NCI-H2029 treated with DMSO at 0.1 percent for 48 hours (cell line): ENCODE measurements around the gene PPP1R12A.
"Not testable (repeated sequence)": the region's sequence is repeated elsewhere in the genome, so short reads cannot be mapped to it uniquely, and the experiment has no call there.

Experiments
- DNase-seq: peaks from one replicate; lab custom pipeline; 2025; lab: John Stamatoyannopoulos, UW

Gene PPP1R12A

GRCh38 chr12:79891506-79892162, 43.3 kb downstream of the PPP1R12A start:
- DNase-seq: no peak

GRCh38 chr12:79887890-79888289, 47.0 kb downstream of the PPP1R12A start:
- no peak for DNase-seq

- DNase-seq: peak; percentile 73
Measured at GRCh38 chr12:79886917-79887519, 47.9 kb downstream of the PPP1R12A start.

- no peak for DNase-seq
Measured at GRCh38 chr12:79885911-79886490, 48.9 kb downstream of the PPP1R12A start.

GRCh38 chr12:79884401-79885006, 50.4 kb downstream of the PPP1R12A start:
- DNase-seq: no peak

GRCh38 chr12:79883216-79883615, 51.7 kb downstream of the PPP1R12A start:
- no peak for DNase-seq

- DNase-seq: no peak
Measured at GRCh38 chr12:79881351-79881750, 53.5 kb downstream of the PPP1R12A start.

GRCh38 chr12:79878506-79878905, 56.4 kb downstream of the PPP1R12A start:
- DNase-seq: not testable (repeated sequence)

GRCh38 chr12:79877246-79877645, 57.7 kb downstream of the PPP1R12A start:
- no peak for DNase-seq

- no peak for DNase-seq
Measured at GRCh38 chr12:79874665-79875064, 60.2 kb downstream of the PPP1R12A start.

GRCh38 chr12:79873201-79873600, 61.7 kb downstream of the PPP1R12A start:
- DNase-seq: no peak

- DNase-seq: no peak
Measured at GRCh38 chr12:79871621-79872020, 63.3 kb downstream of the PPP1R12A start.

GRCh38 chr12:79870916-79871315, 64.0 kb downstream of the PPP1R12A start:
- no peak for DNase-seq

GRCh38 chr12:79859646-79860045, 75.3 kb downstream of the PPP1R12A start:
- DNase-seq: no peak

- no peak for DNase-seq
Measured at GRCh38 chr12:79858518-79858917, 76.4 kb downstream of the PPP1R12A start.

- no peak for DNase-seq
Measured at GRCh38 chr12:79857675-79858074, 77.2 kb downstream of the PPP1R12A start.

GRCh38 chr12:79850610-79851299, 84.1 kb downstream of the PPP1R12A start:
- DNase-seq: no peak

- no peak for DNase-seq
Measured at GRCh38 chr12:79848339-79848738, 86.6 kb downstream of the PPP1R12A start.

- no peak for DNase-seq
Measured at GRCh38 chr12:79847417-79847816, 87.5 kb downstream of the PPP1R12A start.

- DNase-seq: no peak
Measured at GRCh38 chr12:79844693-79845092, 90.2 kb downstream of the PPP1R12A start.

GRCh38 chr12:79843978-79844377, 90.9 kb downstream of the PPP1R12A start:
- no peak for DNase-seq

- DNase-seq: no peak
Measured at GRCh38 chr12:79842630-79843029, 92.3 kb downstream of the PPP1R12A start.

- DNase-seq: no peak
Measured at GRCh38 chr12:79841878-79842265, 93.0 kb downstream of the PPP1R12A start.
